ENCODE data around the gene HEXIM2.
"Not testable (repeated sequence)": the region's sequence is repeated elsewhere in the genome, so short reads cannot be mapped to it uniquely, and the experiment has no call there.

The HEXIM2 gene

DNA sequence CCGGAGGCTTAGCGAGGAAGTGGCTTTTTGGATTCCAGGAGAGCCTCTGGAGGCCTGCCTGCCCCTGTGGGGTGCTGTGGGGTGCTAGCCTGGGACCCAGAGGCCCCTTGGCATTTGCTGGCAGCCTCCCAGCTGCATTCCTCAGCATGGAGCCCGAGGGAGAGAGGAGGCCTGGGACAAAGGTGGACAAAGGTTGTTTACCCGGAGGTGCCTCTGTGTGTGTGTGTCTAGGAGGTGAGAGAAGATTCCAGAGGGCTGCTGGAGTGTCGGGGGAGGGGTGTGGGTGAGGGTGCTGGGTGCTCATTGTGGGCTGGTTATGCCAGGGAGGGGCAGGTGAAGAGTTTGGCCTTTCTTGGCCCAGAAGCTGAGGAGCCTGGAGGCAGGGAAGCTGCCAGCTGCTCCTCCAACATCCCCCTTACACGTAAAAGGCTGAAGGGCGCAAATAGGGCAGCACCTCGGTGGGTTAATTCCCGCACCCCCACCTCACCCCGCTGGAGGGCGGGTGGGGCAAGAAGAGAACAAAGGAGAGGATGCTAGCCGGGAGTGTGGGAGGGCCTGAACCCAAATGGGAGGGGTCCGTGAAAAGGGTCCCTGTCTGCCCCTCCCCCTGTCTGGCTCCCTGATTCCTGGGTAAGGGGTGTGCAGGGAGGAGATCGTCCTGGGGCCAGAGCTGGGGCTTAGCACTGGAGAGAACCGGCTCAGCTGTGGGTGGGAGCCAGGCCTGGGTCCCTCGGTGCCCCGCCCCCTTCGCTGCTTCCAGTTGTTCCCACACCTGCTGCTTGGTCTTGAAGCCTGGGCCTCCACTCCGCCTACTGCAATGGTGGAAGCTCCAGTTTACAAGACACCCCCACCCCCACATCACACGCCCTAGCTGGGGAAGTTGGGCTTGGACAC is 9.9 kb downstream of the HEXIM2 start:
- no peak for DNase-seq

DNA sequence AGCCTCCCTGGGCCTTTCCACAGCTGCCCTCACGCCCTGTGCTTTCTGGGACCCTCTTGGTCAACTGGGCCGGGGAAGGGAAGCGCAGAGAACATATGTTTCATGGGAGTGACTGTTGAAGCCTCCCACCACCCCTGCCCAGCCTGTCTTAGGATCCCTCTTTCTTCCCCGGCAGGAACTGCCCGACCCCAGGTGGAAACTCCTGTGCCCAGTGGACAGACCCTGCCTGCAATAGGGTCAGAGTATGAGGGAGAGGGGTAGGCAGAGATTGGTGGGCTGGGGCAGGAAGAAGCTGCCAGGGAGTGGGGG is 10.5 kb downstream of the HEXIM2 start:
- DNase-seq = no peak

DNA sequence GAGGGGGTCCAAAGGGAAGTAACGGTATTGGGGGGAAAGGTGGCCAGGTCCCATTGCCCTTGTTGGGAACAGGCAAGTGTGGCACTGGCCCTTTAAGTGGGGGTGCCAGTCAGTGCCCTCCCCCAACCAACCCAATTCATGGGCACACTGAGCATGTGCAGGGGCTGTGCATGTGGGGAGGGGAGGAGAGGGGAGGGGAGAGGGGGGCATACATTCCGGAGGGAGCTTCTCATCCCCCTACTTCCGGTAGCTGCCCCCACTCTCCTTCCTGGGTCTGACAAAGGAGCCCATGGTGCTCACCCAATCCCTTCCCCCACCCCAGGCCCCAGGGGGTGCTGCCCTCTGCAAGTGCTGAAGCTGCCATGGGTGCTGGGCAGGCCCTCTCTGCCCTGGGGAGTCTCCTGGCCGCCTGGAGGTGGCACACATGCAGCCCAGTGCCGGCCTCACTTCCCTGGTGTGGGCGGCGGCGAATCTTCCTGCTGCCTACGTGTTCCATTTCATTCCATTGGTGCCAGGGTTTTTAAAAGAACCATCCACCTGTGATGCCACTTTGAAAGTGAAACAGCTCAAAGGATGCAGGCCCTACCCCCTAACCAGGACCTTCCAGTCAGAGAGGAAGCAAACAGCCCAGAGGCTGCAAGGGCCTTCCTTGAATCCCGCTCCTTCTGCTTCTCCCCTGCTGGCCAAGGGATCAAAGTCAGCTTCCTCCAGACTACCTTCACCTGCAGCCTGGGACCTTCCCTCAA is 11.0 kb downstream of the HEXIM2 start:
- DNase-seq = peak; percentile 68

DNA sequence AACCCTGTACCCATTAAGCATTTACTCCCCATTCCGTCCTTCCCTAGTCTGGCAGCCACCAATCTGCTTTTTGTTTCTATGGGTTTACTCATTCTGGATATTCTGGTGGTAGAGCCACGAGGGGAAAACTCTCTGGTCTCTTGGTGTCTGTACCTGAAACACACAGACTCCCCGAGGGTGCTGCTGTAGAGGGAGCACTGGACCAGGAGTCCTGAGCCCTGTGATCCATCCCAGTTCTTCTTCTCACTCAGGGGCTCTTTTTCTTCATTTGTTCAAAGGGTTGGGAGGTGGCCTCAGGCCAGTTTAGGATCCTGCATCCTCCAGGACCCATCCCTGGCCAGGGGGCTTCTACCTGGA is 14.1 kb downstream of the HEXIM2 start:
- no peak for DNase-seq

DNA sequence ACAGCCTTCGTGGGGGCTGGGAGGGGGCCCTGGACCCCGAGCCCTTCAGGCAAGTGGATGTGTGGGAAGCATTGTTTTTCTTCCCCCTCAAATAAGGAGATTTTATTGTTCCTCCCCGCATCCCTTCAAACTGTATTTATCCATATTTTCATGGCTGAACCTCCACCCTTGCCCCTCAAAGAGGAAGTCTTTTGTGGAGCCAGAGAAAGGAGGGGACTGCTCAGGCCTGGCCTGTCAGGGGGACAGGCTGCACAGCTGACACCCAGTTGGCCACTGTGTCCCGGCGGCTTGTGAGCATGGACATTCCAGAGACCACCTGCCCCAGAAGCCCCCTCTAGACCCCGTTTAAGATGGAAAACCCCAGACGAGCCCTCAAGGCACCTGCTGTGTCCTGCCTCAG is 15.9 kb downstream of the HEXIM2 start:
- no peak for DNase-seq

DNA sequence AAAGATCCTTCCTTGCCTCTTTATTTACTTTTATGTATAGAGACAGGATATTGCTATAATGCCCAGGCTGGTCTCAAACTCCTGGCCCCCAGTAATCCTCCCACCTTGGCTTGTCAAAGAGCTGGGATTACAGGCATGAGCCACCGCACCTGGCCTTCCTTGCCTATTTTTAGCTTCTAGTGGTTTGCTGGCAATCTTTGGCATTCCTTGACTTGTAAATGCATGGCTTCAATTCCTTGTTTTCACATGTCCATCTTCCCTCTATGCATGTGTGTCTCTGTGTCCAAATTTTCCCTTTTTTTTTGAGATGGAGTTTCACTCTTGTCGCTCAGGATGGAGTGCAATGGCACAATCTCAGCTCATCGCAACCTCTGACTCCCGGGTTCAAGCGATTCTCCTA is 22.5 kb downstream of the HEXIM2 start:
- DNase-seq = no peak

DNA sequence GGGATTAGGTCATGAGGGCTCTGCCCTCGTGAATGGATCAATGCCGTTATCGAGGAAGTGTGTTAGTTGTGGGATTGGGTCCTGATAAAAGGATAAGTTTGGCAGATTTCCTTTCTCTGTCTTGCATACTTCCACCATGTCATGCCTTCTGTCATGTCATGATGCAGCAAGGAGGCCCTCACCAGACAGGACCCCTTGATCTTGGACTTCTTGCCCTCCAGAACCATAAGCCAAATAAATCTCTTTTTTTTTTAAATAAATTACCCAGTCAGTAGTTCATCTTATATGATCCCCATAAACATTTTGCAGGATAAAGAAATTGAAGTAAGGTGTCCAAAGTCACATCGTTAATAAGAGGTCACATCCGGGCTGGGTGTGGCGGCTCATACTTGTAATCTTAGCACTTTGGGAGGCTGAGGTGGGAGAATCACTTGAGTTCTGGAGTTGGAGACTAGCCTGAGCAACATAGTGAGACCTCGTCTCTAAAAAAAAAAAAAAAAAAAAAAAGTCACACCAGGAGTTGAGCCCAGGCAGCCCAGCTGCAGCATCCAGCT is 25.2 kb downstream of the HEXIM2 start:
- no peak for DNase-seq

DNA sequence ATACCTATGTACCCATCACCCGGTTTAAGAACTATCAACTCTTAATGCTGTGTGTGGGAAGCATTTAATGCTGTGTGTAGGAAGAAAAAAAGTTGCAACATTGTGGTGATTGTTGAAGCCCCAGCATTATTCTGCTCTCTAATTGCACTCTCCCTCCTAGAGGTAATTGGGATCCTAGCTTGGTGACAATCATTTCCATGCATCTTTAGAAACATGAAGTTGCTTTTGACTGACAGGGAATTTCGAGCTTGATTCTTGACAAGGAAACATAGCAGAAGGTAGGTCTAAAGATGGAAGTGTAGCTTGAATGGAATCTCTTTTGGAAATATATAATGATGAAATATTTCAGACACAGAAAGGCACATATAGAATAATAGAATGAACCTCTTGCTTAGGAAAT is 27.3 kb downstream of the HEXIM2 start:
- DNase-seq = no peak

DNA sequence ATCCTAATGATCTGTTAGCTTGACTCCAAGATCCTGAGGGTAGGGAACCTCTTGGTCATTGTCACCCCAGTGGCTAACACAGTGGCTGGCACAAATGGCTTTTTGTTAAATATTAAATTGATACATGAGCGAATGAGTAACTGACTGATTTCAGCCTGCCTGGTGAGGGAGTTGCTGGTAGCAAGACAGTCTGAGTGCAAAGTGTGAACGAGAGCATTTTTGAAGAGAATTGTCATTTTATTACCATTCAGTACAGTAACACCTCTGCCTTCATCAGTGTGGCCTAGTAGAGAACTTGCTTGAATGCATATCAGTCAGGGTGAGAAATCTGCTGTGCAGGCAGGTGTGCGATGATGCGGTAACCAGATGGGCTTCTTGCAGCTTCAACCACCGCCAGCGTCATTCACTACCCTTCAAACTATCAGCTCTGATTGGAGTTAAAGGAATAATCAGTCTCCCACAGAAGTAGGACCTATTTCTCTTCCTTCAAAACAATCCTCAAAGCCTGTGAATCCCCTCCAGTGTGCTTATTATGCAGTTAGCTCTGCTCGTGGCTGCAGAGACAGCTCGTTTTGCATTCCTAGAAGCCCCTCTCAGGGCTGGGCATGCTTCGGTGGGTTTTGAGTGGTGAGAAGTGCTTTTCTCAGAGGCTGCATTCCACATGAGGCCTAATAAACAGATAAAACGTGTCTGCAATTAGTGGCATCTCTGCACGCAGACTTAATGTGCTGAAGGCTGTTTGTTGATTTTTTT is 29.0 kb downstream of the HEXIM2 start:
- DNase-seq = no peak

DNA sequence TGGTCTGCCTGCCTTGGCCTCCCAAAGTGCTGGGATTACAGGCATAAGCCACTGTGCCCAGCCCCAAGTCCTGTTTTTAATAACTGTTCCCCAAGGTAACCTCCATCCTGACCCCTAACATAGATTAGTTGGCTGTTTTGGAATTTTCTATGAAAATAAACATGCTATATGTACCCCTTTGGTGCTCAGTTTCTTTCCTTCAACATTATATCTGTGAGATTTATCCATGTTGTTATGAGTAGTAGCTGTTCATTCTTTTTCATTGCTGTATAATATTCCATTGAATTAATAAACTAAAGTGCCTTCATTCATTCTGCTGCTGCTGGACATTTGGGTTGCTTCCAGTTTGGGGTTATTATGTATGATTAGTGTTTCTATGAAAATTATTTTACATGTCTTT is 33.7 kb downstream of the HEXIM2 start:
- no peak for DNase-seq

DNA sequence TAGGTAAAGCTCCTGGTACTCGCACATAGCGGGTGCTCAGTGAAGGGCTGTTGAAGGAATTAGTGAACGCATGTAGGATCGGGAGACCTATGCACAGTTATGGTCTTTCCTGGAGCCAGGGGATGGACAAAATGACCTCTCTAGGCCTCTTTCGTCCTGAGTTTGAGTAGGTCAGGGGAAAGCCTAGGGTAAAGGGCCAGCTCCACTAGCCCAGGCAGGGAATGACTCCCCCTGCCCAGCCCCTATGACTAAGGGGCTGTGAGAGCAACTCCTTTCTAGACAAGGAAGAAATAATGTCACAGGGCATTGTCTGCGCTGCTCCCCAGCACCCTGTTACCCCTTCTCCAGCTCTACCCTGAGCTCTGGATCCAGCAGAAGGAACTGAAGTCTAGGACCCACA is 35.4 kb downstream of the HEXIM2 start:
- DNase-seq = no peak

DNA sequence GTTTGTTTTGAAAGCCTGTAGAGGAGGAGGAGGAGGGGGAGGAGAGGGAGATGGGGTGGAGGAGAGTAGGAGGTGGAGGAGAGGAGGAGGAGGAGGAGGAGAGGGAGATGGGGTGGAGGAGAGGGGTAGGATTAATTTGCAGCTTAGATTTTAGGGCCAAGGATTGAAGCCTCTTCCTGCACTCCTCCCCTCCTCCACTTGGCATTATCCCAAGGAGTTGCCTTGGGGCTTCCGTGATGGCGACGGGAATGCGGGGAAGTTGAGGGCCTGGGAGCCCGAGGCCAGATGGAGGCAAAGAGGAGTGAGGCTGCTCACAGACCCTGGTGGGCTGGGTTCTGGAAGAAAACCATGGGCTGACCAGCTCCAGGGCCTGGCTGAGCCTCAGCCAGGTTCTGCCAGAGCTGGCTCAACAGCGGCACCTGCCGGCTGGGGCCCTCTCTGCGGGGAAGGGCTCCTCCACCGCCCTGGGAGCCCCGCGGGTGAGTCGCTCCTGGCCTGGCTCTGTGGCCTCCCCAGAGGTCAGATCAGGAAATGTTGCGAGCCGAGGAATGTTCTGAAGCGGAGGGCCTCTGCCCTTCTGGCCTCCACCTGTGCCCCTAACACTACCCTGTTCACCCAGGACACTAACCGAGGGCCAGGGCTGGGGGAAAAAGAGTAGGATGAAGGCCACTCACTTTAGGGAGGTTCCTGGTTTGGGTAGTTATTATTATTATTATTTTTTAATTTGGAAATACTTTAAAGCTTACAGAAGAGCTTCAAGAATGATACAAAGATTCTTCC is 36.1 kb downstream of the HEXIM2 start:
- DNase-seq = peak; percentile 91

DNA sequence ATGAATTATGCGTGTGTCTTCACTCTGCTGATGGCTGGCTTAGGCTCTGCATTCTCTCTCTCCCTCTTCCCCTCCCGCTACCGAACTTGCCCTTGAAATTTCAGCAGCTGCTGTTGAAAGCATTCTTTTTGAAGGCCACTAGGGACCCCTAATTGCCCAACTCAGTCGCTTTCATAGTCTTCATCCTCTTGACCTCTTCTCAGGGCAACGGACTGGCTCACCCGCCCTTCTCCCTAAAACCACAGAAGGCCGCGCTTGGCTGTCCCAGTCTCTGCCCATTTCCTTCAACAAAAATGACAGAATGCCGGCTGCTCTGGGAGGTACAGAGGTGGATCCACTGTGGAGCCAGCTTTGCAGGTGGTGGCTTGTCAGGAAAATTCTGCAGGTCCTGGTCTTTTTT is 39.0 kb downstream of the HEXIM2 start:
- DNase-seq = no peak

DNA sequence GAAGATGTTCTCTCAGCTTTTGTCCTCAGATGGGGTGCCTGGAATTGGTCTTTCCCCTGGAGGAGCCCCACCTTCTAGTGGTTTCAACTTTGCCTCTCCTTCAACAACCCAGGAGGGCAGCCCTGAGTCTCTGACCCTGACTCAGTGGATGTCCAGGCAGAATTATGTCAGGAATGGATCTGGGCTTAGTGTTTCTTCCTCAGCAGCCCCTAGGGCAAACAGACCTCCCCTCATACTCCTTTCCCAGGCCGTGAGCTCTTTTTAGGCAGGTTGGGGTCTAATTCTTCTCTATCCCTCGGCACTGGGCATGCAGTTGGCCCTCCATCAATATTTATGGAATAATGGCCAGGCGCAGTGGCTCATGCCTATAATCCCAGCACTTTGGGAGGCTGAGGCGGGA is 39.8 kb downstream of the HEXIM2 start:
- DNase-seq = no peak

DNA sequence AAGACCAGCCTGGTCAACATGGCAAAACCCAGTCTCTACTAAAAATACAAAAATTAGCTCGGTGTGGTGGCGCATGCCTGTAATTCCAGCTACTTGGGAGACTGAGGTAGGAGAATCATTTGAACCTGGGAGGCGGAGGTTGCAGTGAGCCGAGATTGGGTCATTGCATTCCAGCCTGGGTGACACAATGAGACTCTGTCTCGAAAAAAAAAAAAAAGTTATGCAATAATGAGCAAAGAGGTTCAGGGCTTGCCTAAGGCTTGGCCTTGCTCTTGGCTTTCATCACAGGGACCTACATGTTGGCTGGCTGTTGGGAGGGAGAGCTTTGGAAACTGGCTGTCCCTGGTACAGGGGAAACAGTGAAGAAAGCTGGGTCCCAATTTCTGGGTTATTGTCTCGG is 40.2 kb downstream of the HEXIM2 start:
- not testable (repeated sequence) for DNase-seq

DNA sequence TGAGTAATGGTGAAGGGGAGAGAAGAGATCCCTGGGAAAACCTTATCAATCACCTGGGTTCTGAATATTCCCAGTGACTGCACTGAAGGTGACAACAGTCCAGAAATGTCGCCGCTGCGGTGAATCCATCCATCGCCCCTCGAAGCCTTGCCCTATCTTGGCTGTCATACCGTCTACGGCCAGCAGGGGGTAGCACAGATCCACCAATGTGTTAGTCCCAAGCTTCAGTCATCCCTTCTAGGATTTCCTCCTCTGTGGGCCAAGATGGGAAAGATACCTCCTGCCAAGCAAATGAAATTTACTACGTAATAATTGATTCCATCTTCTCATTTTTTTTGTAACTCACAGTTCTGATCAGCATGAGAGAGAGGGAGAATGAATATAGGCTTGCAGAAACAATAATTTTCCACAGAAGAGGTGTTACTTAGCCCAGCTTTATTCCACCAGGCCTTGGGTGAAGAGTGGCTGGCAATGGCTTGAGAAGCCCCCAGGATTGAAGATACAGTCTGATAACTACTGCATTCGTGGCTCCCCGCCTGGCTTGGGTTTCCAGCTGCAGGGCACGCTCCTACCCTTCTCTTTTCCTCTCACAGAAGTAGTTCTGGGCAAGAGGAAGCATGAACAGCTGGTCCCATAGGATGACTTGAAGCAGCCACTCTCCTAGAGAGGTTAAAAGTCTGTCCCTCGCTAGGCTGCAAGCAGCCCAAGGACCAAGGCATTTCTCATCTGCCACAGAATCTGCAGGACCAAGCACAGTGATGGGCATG is 57.4 kb downstream of the HEXIM2 start:
- DNase-seq = peak; percentile 87

All from activated CD4-positive, alpha-beta T cell treated with anti-CD3 and anti-CD28 coated beads, Interleukin-10, Interleukin-2, amounts not matched to agents 100 ng/mL and 50 ng/mL, durations not matched to agents 16 hours and 8 hours (primary cell).